Panc1 (cell line): ENCODE data around the gene SHKBP1. TPM values are rescaled to one million over a fixed set of nuclear protein-coding genes. Genes with fewer than 3 reads are reported as not detected.

Experiments used
- ATAC-seq: fragments of 200-7000 bp; cut with Tn5 transposase; 2 replicates; pipeline ENCODE4 v1.9.1; 2020; ENCODE audit warnings: mild to moderate bottlenecking, moderate library complexity
- BruUV-seq: library from RNA; stranded (reverse); fragments of 400-500 nt; replicated peaks from 2 replicates; lab custom pipeline; 2021; lab: Mats Ljungman, UMichigan
- CTCF ChIA-PET: fragments of 300-600 bp; sonication (Branson Sonifier 250); formaldehyde crosslinking; loops from one replicate; lab custom pipeline; 2022; ENCODE audit warnings: antibody characterized with exemption; lab: Charles Lee
- POLR2A ChIA-PET: fragments of 300-600 bp; sonication (Branson Sonifier 250); formaldehyde crosslinking; loops from one replicate; lab custom pipeline; 2022; ENCODE audit warnings: antibody characterized with exemption; lab: Charles Lee
- DNase-seq: peaks from one replicate; pipeline ENCODE4 v3.0.0-alpha.2; 2010; ENCODE audit warnings: low read depth, low spot score
- H3K27ac ChIP-seq: 2 replicates; pipeline ENCODE4 v1.5.1; 2011; ENCODE audit warnings: mild to moderate bottlenecking, low read length, inconsistent platforms
- H3K27me3 ChIP-seq: fragments of 200-500 bp; sonication (Bioruptor generic); 2 replicates; pipeline ENCODE4 v1.6.0; 2014; ENCODE audit warnings: low read length, inconsistent platforms; ENCODE audit not compliant: control insufficient read depth, insufficient read depth
- H3K36me3 ChIP-seq: fragments of 200-500 bp; sonication (Bioruptor generic); 2 replicates; pipeline ENCODE4 v1.5.1; 2014; ENCODE audit warnings: inconsistent platforms, mild to moderate bottlenecking, low read length, moderate library complexity; ENCODE audit not compliant: control insufficient read depth, insufficient read depth
- H3K4me1 ChIP-seq: 2 replicates; pipeline ENCODE4 v1.5.1; 2011; ENCODE audit warnings: inconsistent platforms, mild to moderate bottlenecking, low read length, moderate library complexity; ENCODE audit not compliant: control insufficient read depth, insufficient read depth
- H3K4me3 ChIP-seq, 2 experiments: 2 replicates each; pipeline ENCODE4 v1.5.1; 2011 to 2012; ENCODE audit warnings: low read depth in 2 of 2, low read length in 2 of 2, mild to moderate bottlenecking in 2 of 2, inconsistent platforms in 1 of 2, moderate library complexity in 1 of 2
- H3K9me3 ChIP-seq: fragments of 200-500 bp; sonication (Bioruptor generic); 2 replicates; pipeline ENCODE4 v1.5.1; 2014; ENCODE audit warnings: low read depth, mild to moderate bottlenecking, inconsistent platforms, low read length, moderate library complexity; ENCODE audit not compliant: control insufficient read depth, insufficient read depth
- POLR2AphosphoS5 ChIP-seq: IDR thresholded peaks from 2 replicates; pipeline ENCODE4 v1.6.1; 2012; ENCODE audit warnings: mild to moderate bottlenecking, low read depth, low read length, moderate library complexity
- SIN3A ChIP-seq: IDR thresholded peaks from 2 replicates; pipeline ENCODE4 v1.6.1; 2012; ENCODE audit warnings: low read depth, mild to moderate bottlenecking, low read length, moderate library complexity, borderline replicate concordance; ENCODE audit not compliant: insufficient read depth
- TCF7L2 ChIP-seq: IDR thresholded peaks from 2 replicates; pipeline ENCODE4 v1.6.1; 2011; ENCODE audit warnings: mild to moderate bottlenecking, low read depth, low read length, inconsistent platforms
- in situ Hi-C: cut with HindIII; loops from 2 replicates; pipeline ENCODE4 v1.10.0; 2016; ENCODE audit warnings: low sequenced_read_pairs, low pct_unique_long_range_greater_than_20kb
- intact Hi-C: fragments of 100-400 bp; cut with micrococcal nuclease; formaldehyde crosslinking; loops from one replicate; pipeline ENCODE4 v1.10.0; 2022; ENCODE audit not compliant: unreplicated experiment
- total RNA-seq: library from RNA; stranded (reverse); gene quantifications from one replicate; pipeline ENCODE4 v1.2.1, GENCODE V29; 2021; ENCODE audit not compliant: unreplicated experiment
- TF ChIP-seq, protein P1 (sequence below), 2 experiments: IDR thresholded peaks; 2 replicates each; pipeline ENCODE4 v1.6.1; 2011 to 2012; ENCODE audit warnings: low read depth in 2 of 2, control low read depth in 1 of 2, low read length in 1 of 2, mild to moderate bottlenecking in 1 of 2, moderate library complexity in 1 of 2; ENCODE audit not compliant: insufficient read depth in 1 of 2
- TF ChIP-seq, protein P2 (sequence below): fragments of 450-650 bp; IDR thresholded peaks from 2 replicates; pipeline ENCODE4 v1.5.1; 2017; ENCODE audit warnings: mild to moderate bottlenecking

The SHKBP1 gene
- total RNA-seq, 1 experiment from 2014 or later: 55.9 TPM

DNA sequence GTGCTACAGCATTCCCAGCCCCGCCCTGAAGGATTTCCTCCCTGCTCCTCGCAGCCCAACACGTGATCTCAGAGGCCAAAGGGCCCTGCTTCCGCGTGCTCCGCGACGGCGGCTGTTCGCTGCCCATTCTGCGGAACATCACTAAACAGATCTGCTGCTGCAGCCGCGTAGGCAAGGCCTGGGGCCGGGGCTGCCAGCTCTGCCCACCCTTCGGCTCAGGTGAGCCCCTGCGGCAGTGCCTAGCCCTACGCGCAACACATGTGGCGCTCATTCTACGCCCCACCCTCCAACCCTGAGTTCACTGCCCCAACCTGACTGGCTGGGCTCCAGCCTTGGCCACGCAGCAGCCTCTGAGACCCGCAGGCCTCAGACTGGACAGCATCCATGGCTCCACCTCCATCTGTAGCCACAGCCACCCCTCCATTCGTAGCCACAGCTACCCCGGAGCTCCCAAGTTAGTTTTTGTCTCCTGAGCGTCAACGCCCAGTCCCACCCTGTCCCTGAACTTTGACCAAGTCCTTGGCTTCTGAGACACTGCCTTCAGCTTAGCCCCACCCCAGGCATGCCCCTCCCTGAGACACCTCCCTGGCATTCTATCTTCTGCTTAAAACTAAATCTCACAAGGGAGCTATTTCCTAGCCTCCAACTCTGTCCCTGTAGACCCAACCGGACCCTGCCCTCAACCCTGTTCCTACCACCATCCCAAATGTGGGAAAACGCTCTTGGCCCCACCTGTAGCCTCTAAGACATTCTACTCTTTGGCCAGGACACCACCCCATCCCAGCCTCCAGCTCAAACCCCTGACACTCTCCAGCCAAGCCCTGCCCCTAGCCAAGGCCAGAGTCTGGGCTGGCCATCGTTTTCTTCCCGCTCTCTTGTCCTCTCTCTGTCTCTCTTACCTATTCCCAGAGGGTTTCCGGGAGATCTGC is 30.9 kb downstream of the SHKBP1 start:
- Histone ChIP-seq H3K27me3 (no peaks in the 10 kb centered on the region), H3K4me1 (peaks cover 5% of the 10 kb centered on the region), H3K36me3 (no peaks in the 10 kb centered on the region), H3K4me3 (no peak overlapping the region), H3K9me3 (no peaks in the 10 kb centered on the region), H3K27ac (no peak overlapping the region)
- ChIA-PET POLR2A (no interaction called here), CTCF (interaction anchor here (0.6 kb wide), 1 partner anchor 53 kb away, joined by 15 read pairs; no protein-coding TSS in a partner anchor)
- BruUV-seq: no TSS peak
- ATAC-seq (no peak), DNase-seq (no peak)
- intact Hi-C loops: no loop called here
- in situ Hi-C loops: no loop called here
- no peak for TF ChIP-seq TCF7L2
- TF ChIP-seq SIN3A: no peak
- TF ChIP-seq, protein P1, sequence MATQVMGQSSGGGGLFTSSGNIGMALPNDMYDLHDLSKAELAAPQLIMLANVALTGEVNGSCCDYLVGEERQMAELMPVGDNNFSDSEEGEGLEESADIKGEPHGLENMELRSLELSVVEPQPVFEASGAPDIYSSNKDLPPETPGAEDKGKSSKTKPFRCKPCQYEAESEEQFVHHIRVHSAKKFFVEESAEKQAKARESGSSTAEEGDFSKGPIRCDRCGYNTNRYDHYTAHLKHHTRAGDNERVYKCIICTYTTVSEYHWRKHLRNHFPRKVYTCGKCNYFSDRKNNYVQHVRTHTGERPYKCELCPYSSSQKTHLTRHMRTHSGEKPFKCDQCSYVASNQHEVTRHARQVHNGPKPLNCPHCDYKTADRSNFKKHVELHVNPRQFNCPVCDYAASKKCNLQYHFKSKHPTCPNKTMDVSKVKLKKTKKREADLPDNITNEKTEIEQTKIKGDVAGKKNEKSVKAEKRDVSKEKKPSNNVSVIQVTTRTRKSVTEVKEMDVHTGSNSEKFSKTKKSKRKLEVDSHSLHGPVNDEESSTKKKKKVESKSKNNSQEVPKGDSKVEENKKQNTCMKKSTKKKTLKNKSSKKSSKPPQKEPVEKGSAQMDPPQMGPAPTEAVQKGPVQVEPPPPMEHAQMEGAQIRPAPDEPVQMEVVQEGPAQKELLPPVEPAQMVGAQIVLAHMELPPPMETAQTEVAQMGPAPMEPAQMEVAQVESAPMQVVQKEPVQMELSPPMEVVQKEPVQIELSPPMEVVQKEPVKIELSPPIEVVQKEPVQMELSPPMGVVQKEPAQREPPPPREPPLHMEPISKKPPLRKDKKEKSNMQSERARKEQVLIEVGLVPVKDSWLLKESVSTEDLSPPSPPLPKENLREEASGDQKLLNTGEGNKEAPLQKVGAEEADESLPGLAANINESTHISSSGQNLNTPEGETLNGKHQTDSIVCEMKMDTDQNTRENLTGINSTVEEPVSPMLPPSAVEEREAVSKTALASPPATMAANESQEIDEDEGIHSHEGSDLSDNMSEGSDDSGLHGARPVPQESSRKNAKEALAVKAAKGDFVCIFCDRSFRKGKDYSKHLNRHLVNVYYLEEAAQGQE (IDR thresholded peaks at IDR 0.05; ENCODE audit: insufficient read depth in 1 of 2, low read depth in 2 of 2, low read length in 1 of 2): no peak
- no peak for TF ChIP-seq POLR2AphosphoS5
- TF ChIP-seq, protein P2, sequence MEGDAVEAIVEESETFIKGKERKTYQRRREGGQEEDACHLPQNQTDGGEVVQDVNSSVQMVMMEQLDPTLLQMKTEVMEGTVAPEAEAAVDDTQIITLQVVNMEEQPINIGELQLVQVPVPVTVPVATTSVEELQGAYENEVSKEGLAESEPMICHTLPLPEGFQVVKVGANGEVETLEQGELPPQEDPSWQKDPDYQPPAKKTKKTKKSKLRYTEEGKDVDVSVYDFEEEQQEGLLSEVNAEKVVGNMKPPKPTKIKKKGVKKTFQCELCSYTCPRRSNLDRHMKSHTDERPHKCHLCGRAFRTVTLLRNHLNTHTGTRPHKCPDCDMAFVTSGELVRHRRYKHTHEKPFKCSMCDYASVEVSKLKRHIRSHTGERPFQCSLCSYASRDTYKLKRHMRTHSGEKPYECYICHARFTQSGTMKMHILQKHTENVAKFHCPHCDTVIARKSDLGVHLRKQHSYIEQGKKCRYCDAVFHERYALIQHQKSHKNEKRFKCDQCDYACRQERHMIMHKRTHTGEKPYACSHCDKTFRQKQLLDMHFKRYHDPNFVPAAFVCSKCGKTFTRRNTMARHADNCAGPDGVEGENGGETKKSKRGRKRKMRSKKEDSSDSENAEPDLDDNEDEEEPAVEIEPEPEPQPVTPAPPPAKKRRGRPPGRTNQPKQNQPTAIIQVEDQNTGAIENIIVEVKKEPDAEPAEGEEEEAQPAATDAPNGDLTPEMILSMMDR: no peak

DNA sequence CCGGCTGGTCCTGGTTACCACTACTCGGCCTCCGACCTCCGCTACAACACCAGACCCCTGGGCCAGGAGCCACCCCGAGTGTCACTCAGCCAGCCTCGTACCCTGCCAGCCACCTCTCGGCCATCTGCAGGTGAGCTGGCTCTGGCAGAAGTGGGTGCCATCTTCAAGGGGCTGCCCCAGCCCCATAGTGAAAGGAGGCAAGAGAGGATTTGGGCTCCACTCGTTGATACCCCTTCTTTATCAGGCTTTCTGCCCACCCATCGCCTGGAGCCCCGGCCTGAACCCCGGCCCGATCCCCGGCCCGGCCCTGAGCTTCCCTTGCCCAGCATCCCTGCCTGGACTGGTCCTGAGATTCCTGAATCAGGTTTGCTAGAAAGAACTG is 31.6 kb downstream of the SHKBP1 start:
- POLR2A ChIA-PET: interaction anchor here (0.7 kb wide), 1 partner anchor 43 kb away, joined by 3 read pairs; no protein-coding TSS in a partner anchor
- CTCF ChIA-PET: no interaction called here
- in situ Hi-C loops: no loop called here
- Histone ChIP-seq H3K4me1 (no peaks in the 10 kb centered on the region; the same call in 1 of the 2 replicates), H3K27me3 (no peaks in the 10 kb centered on the region), H3K36me3 (no peaks in the 10 kb centered on the region), H3K9me3 (no peaks in the 10 kb centered on the region), H3K27ac (no peak overlapping the region), H3K4me3 (no peak overlapping the region)
- no TSS peak for BruUV-seq
- DNase-seq (no peak), ATAC-seq (no peak)
- TF ChIP-seq, protein P1 (IDR thresholded peaks at IDR 0.05; ENCODE audit: insufficient read depth in 1 of 2, low read depth in 2 of 2, low read length in 1 of 2): no peak
- TF ChIP-seq TCF7L2: no peak
- no peak for TF ChIP-seq SIN3A
- TF ChIP-seq POLR2AphosphoS5: no peak
- TF ChIP-seq, protein P2: no peak
- intact Hi-C loops: no loop called here
